ENCODE results near the gene PRRT1.

The PRRT1 gene

GRCh38 chr6:32156891-32157290, 5.2 kb upstream of the PRRT1 start:
- no peak overlapping the region for H2AFZ ChIP-seq (ENCODE audit: low read length, unreplicated experiment)
- no peak overlapping the region for H3K27ac ChIP-seq (ENCODE audit: low read depth, low read length)
- H3K27me3 ChIP-seq (ENCODE audit: insufficient read depth, low read length): no peaks in the 10 kb centered on the region
- peaks cover 18% of the 10 kb centered on the region for H3K4me1 ChIP-seq (ENCODE audit: control insufficient read depth, insufficient read depth, low read length, unreplicated experiment)
- no peak overlapping the region for H3K4me3 ChIP-seq (ENCODE audit: low read depth, low read length)
- peaks cover 20% of the 10 kb centered on the region for H3K79me2 ChIP-seq (ENCODE audit: control insufficient read depth, insufficient read depth, low read length, unreplicated experiment)
- H3K36me3 ChIP-seq (ENCODE audit: insufficient read depth, low read length): peaks cover 12% of the 10 kb centered on the region; the same call in 1 of the 2 replicates

GRCh38 chr6:32154514-32155161, 2.9 kb upstream of the PRRT1 start:
- Histone ChIP-seq H2AFZ (ENCODE audit: low read length, unreplicated experiment) (peak overlapping the region; percentile 77), H3K79me2 (ENCODE audit: control insufficient read depth, insufficient read depth, low read length, unreplicated experiment) (peaks cover 20% of the 10 kb centered on the region), H3K36me3 (ENCODE audit: insufficient read depth, low read length) (peaks cover 12% of the 10 kb centered on the region; the same call in 1 of the 2 replicates), H3K4me1 (ENCODE audit: control insufficient read depth, insufficient read depth, low read length, unreplicated experiment) (peaks cover 23% of the 10 kb centered on the region), H3K27me3 (ENCODE audit: insufficient read depth, low read length) (no peaks in the 10 kb centered on the region), H3K4me3 (ENCODE audit: low read depth, low read length) (peak overlapping the region; percentile 96), H3K27ac (ENCODE audit: low read depth, low read length) (peak overlapping the region; percentile 75)

GRCh38 chr6:32153564-32154513, 2.1 kb upstream of the PRRT1 start, which contains the start of gene PPT2:
PPT2 (plus strand) TSS chr6:32154141; CDS start chr6:32154595, 454 bp downstream.
- Histone ChIP-seq H3K4me3 (ENCODE audit: low read depth, low read length) (peak within 1 kb of the TSS; percentile 96), H3K27ac (ENCODE audit: low read depth, low read length) (peak within 1 kb of the TSS; percentile 75), H2AFZ (ENCODE audit: low read length, unreplicated experiment) (peak within 1 kb of the TSS; percentile 77), H3K4me1 (ENCODE audit: control insufficient read depth, insufficient read depth, low read length, unreplicated experiment) (peaks cover 23% of the 10 kb centered on the region), H3K79me2 (ENCODE audit: control insufficient read depth, insufficient read depth, low read length, unreplicated experiment) (peaks cover 20% of the 10 kb centered on the region), H3K27me3 (ENCODE audit: insufficient read depth, low read length) (no peaks in the 10 kb centered on the region), H3K36me3 (ENCODE audit: insufficient read depth, low read length) (peaks cover 12% of the 10 kb centered on the region; the same call in 1 of the 2 replicates)

- Histone ChIP-seq H3K4me3 (ENCODE audit: low read depth, low read length) (peak overlapping the region; percentile 96), H3K79me2 (ENCODE audit: control insufficient read depth, insufficient read depth, low read length, unreplicated experiment) (peaks cover 20% of the 10 kb centered on the region), H2AFZ (ENCODE audit: low read length, unreplicated experiment) (peak overlapping the region; percentile 4), H3K4me1 (ENCODE audit: control insufficient read depth, insufficient read depth, low read length, unreplicated experiment) (peaks cover 23% of the 10 kb centered on the region), H3K36me3 (ENCODE audit: insufficient read depth, low read length) (peaks cover 7% of the 10 kb centered on the region; the same call in 1 of the 2 replicates), H3K27me3 (ENCODE audit: insufficient read depth, low read length) (no peaks in the 10 kb centered on the region), H3K27ac (ENCODE audit: low read depth, low read length) (peak overlapping the region; percentile 75)
Observed at GRCh38 chr6:32152769-32153563, 1.2 kb upstream of the PRRT1 start.

GRCh38 chr6:32151181-32151862, 417 bp downstream of the PRRT1 start:
- Histone ChIP-seq H3K27me3 (ENCODE audit: insufficient read depth, low read length) (no peaks in the 10 kb centered on the region), H3K36me3 (ENCODE audit: insufficient read depth, low read length) (no peaks in the 10 kb centered on the region), H3K27ac (ENCODE audit: low read depth, low read length) (no peak overlapping the region), H3K4me1 (ENCODE audit: control insufficient read depth, insufficient read depth, low read length, unreplicated experiment) (peaks cover 23% of the 10 kb centered on the region), H3K4me3 (ENCODE audit: low read depth, low read length) (peak overlapping the region; percentile 67), H3K79me2 (ENCODE audit: control insufficient read depth, insufficient read depth, low read length, unreplicated experiment) (peaks cover 18% of the 10 kb centered on the region), H2AFZ (ENCODE audit: low read length, unreplicated experiment) (no peak overlapping the region)

GRCh38 chr6:32149932-32150870, 1.5 kb downstream of the PRRT1 start:
- H3K36me3 ChIP-seq (ENCODE audit: insufficient read depth, low read length): no peaks in the 10 kb centered on the region
- H3K27me3 ChIP-seq (ENCODE audit: insufficient read depth, low read length): no peaks in the 10 kb centered on the region
- peaks cover 8% of the 10 kb centered on the region for H3K79me2 ChIP-seq (ENCODE audit: control insufficient read depth, insufficient read depth, low read length, unreplicated experiment)
- no peak overlapping the region for H2AFZ ChIP-seq (ENCODE audit: low read length, unreplicated experiment)
- no peak overlapping the region for H3K4me3 ChIP-seq (ENCODE audit: low read depth, low read length)
- peaks cover 17% of the 10 kb centered on the region for H3K4me1 ChIP-seq (ENCODE audit: control insufficient read depth, insufficient read depth, low read length, unreplicated experiment)
- H3K27ac ChIP-seq (ENCODE audit: low read depth, low read length): no peak overlapping the region

- no peak overlapping the region for H3K4me3 ChIP-seq (ENCODE audit: low read depth, low read length)
- peaks cover 13% of the 10 kb centered on the region for H3K4me1 ChIP-seq (ENCODE audit: control insufficient read depth, insufficient read depth, low read length, unreplicated experiment)
- no peaks in the 10 kb centered on the region for H3K27me3 ChIP-seq (ENCODE audit: insufficient read depth, low read length)
- H2AFZ ChIP-seq (ENCODE audit: low read length, unreplicated experiment): no peak overlapping the region
- H3K27ac ChIP-seq (ENCODE audit: low read depth, low read length): no peak overlapping the region
- H3K79me2 ChIP-seq (ENCODE audit: control insufficient read depth, insufficient read depth, low read length, unreplicated experiment): no peaks in the 10 kb centered on the region
- no peaks in the 10 kb centered on the region for H3K36me3 ChIP-seq (ENCODE audit: insufficient read depth, low read length)
Observed at GRCh38 chr6:32149092-32149755, 2.5 kb downstream of the PRRT1 start.

GRCh38 chr6:32148289-32149091, 3.2 kb downstream of the PRRT1 start:
- Histone ChIP-seq H3K4me3 (ENCODE audit: low read depth, low read length) (no peak overlapping the region), H3K27ac (ENCODE audit: low read depth, low read length) (no peak overlapping the region), H3K79me2 (ENCODE audit: control insufficient read depth, insufficient read depth, low read length, unreplicated experiment) (no peaks in the 10 kb centered on the region), H3K4me1 (ENCODE audit: control insufficient read depth, insufficient read depth, low read length, unreplicated experiment) (peaks cover 13% of the 10 kb centered on the region), H3K36me3 (ENCODE audit: insufficient read depth, low read length) (no peaks in the 10 kb centered on the region), H3K27me3 (ENCODE audit: insufficient read depth, low read length) (no peaks in the 10 kb centered on the region), H2AFZ (ENCODE audit: low read length, unreplicated experiment) (no peak overlapping the region)
